ENCODE results near the gene NFATC2IP.
"Not testable (repeated sequence)": the region's sequence is repeated elsewhere in the genome, so short reads cannot be mapped to it uniquely, and the experiment has no call there.

NFATC2IP gene

DNA sequence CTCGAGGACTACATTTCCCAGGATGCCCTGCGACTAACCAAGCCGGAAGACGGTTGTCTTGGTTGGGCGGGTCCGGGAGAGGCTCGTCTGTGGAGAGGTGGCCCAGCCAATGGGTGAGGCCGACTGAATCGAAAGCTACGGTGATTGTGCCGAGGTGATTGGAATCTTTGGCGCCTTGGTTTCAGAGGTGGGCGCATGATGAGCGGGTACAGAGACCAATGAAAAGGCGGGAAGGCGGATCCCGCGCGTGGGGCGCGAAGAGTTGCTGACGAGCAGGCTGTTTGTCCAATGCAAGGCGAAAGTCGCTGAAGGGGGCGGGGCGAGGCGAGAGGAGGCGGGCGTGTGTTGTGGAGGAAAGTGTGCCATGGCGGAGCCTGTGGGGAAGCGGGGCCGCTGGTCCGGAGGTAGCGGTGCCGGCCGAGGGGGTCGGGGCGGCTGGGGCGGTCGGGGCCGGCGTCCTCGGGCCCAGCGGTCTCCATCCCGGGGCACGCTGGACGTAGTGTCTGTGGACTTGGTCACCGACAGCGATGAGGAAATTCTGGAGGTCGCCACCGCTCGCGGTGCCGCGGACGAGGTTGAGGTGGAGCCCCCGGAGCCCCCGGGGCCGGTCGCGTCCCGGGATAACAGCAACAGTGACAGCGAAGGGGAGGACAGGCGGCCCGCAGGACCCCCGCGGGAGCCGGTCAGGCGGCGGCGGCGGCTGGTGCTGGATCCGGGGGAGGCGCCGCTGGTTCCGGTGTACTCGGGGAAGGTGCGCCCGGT lies at the start of gene NFATC2IP:
TSS of gene NFATC2IP (plus strand) at position 290 of the 762 bp plus-strand sequence. CDS start at position 365, 75 bp downstream.
- peak; percentile 99 for DNase-seq

GRCh38 chr16:28901862-28902261 lies 48.9 kb upstream of the NFATC2IP start:
- no peak for DNase-seq

GRCh38 chr16:28902909-28903308 lies 47.8 kb upstream of the NFATC2IP start:
- DNase-seq = no peak

GRCh38 chr16:28903344-28904042 lies 47.2 kb upstream of the NFATC2IP start:
- DNase-seq = no peak

DNA sequence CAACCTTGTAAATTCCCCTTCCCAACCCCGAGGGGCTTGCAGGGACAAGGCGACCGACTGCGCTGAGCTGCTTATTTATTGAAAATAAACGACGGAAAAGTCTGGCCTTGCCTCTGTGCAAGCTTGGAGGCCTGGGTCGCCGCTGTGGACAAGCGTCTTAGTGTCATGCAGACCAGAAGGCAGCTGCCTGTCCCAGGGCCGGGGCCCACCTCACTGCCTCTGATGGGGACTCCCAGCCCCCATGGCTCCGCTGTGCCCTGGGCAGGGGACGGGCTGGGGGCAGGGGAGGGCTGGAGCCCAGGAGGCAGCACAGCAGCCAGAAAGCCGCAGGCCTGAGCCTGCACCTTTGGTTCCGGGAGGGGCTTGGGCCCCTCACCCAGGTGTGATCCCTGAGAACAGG lies 46.4 kb upstream of the NFATC2IP start:
- DNase-seq = no peak

DNA sequence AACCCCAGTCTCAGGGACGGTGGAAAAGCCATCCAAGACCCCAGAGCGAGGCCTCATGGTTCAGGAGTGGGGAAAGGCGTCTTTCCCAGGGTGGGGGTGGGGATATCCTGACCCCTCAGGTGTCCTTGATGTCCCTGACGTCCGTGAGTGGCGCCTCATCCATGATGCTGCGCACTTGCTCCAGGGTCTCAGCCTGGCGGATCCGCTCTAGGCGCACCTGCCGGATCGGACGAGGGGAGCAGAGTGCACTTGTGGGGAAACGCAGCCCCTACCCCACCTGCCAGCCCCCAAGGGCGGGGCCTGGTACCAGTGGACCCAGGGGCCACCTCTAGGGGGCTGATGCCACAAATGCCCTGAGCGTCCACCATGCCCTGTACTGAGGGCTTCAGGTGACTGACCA lies 45.9 kb upstream of the NFATC2IP start:
- DNase-seq = no peak

DNA sequence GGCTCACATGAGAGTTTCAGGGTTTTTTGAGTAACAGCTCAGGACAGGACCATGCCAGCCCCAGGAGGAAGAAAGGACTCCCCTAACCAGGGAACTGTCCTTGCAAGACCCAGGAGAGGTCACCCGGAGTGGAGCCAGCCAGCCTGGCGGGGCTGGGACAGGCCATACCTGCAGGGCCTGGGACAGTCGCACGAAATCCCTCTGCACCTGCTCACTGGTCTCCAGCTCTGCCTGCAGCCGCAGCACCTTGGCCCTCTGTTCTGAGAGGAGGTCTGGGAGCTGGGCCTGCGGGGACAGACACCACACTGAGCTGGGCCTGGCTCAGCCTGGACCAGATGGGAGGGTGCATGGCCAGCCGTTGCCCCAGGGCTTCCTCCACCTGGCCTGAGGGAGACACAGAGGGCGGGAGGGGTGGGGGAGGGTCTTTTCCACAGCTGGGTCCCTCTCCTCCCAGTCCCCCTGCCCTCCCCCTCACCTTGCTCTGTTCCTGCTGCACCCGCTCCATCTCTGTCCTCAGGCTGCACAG lies 45.4 kb upstream of the NFATC2IP start:
- DNase-seq = no peak

- DNase-seq = no peak
Measured at GRCh38 chr16:28905800-28906372, 44.9 kb upstream of the NFATC2IP start.

DNA sequence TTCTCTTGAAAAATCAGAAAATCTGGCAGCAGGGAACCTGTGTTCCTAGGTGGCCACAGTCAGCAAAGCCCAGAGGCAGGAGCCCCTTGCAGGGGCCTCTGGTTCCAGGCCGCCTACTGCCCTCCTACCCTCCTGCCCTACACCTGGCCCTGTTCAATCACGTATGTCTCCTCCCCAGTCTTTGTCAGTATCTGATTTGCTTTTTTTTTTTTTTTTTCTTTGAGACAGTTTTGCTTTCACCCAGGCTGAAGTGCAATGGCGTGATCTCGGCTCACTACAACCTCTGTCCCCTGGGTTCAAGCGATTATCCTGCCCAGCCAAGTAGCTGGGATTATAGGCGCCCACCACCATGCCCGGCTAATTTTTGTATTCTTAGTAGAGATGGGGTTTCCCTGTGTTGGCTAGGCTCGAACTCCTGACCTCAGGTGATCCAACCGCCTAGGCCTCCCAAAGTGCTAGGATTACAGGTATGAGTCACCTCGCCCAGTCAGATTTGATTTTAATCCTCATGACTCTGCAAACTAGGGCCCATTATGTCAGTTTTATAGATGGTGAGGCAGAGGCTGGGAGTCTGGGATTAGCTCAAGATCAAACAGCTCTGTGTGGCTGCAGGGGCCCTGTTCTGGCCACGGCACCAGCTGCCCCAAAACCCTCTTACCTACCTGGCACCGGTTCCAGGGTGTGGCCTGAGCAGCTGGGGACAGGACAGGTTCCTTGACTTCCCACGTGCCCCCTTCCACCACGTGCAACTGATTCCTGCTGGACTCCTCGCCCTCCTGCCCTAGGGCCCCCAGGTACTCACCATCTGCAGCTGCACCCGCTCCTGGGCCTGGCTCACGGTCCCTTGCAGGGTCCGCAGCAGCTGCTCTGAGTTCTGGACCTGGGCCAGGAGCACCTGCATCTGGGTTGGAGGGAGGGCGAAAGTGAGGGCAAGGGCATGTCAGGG lies 40.4 kb upstream of the NFATC2IP start:
- DNase-seq = no peak

DNA sequence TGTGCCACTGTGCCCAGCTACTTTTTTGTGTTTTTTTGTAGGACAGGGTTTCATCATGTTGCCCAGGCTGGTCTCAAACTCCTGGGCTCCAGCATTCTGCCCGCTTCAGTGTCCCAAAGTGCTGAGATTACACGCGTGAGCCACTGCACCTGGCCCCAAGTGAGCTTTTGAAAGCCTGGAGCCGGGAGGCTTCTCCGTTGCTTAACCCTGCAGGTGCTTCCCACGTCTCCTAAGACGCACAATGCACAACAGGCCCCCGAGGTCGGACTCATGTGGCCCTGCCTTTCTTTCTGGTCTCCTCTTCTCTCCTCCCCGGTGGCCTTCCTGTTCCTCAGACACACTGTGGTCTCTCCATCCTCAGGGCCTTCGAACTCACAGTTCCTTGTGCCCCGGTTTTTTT lies 38.2 kb upstream of the NFATC2IP start:
- no peak for DNase-seq

GRCh38 chr16:28913946-28914724 lies 36.6 kb upstream of the NFATC2IP start:
- no peak for DNase-seq

GRCh38 chr16:28915181-28915580 lies 35.6 kb upstream of the NFATC2IP start:
- no peak for DNase-seq

DNA sequence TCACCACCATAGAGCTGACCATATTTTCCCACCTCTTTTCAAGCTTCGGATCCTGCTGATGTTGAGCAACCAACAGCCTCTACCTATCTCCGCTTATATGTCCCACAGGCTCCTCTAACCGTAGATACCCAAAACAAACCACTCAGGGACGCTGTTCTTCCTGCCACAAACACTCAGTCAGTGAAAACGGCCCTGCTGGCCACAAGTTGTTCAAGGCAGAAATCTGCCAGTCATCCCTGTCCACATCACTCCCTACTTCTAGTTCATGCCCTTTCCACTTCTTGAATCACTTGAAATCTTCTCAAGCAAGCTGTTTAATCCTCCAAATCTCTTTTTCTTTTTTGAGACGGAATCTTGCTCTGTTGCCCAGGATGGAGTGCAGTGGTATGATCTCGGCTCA lies 33.6 kb upstream of the NFATC2IP start:
- no peak for DNase-seq

DNA sequence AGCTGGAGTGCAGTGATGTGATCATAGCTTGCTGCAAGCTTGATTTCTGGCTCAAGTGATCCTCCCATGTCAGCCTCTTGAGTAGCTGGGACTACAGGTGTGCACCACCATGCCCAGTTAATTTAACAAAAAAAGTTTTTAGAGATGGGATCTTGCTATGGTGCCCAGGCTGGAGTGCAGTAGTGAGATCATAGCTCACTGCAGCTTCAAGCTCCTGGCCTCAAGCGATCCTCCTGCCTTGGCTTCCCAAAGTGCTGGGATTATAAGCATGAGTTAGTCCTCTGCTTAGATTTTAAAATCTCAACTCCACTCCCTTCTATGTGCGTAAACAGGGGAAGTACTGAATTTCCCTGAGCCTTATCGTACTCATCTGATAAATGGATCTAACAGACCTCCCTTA lies 32.0 kb upstream of the NFATC2IP start:
- DNase-seq = no peak

DNA sequence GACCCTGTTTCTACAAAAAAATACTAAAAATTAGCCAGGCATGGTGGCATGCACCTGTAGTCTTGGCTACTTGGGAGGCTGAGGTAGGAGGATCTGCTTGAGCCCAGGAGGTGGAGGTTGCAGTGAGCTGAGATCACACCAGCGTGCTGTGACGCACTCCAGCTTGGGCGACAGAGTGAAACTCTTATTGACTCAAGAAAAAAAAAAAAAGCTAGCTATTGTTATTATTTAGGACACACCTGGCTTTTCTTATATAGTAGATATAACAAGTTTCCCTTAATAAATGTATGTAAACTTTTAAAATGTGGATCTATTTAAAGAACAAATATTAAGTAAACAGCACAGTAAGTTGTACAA lies 27.5 kb upstream of the NFATC2IP start:
- no peak for DNase-seq

- no peak for DNase-seq
Measured at GRCh38 chr16:28923652-28924398, 26.9 kb upstream of the NFATC2IP start.

- no peak for DNase-seq
Measured at GRCh38 chr16:28924399-28924761, 26.4 kb upstream of the NFATC2IP start.

DNA sequence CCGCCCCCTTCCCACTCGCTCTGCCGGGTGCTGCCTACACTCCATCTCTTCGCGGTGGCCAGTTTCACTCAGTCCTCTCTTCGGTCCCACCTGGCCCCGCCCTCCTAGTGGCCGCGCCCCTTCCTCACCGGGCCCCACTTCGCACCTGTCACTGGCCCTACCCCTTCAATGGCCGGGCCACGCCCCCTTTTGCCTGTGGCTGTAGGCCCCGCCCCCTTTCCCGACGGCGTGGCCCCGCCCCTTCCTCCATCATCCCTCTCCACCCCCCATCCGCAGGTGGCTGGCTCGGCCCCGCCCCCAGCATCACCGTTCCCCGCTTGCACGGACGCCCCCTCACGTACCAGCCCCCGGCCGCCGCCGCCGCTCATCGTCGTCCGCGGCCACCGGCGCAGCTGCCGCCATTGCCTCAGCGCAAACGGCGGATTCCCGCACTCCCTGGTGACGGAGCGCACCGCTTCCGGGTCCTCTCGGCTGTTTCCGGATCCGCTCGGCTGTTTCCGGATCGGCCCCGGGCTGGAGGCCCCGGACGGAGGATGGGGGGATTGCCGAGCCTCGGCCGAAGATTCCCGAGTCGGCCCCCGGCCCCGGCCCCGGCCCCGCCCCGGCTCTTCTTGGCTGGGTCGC lies 25.9 kb upstream of the NFATC2IP start, which contains the start of gene RABEP2:
TSS of gene RABEP2 (minus strand) at position 477 of the 624 bp plus-strand sequence. CDS start at position 402, 75 bp downstream.
- DNase-seq = peak; percentile 68 to 79

- DNase-seq = peak; percentile 46 to 64
Measured at GRCh38 chr16:28925386-28926228, 25.1 kb upstream of the NFATC2IP start.

GRCh38 chr16:28926284-28926683 lies 24.5 kb upstream of the NFATC2IP start:
- DNase-seq = not testable (repeated sequence)

All from AML-193 (cell line).